Smooth muscle cell (in vitro differentiated cells): Measurements from ENCODE around the gene RUNX1. TPM values are rescaled to one million over a fixed set of nuclear protein-coding genes. Genes with fewer than 3 reads are reported as not detected.

Experiments used
- DNase-seq: peaks from one replicate; lab custom pipeline; 2025; ENCODE audit not compliant: unreplicated experiment; lab: John Stamatoyannopoulos, UW
- H2AFZ ChIP-seq: fragments of 200-600 bp; sonication (generic); 2 replicates; pipeline ENCODE4 v1.6.0; 2016; ENCODE audit warnings: antibody characterized with exemption, low read depth, mild to moderate bottlenecking
- H3F3A ChIP-seq: fragments of 200-600 bp; sonication (generic); 2 replicates; pipeline ENCODE4 v1.6.0; 2017; ENCODE audit warnings: antibody characterized with exemption, low read depth
- H3K27ac ChIP-seq: fragments of 200-600 bp; sonication (generic); 2 replicates; pipeline ENCODE4 v1.5.1; 2016; ENCODE audit warnings: low read depth, mild to moderate bottlenecking
- H3K27me3 ChIP-seq: fragments of 200-600 bp; sonication (generic); 2 replicates; pipeline ENCODE4 v1.6.1; 2016; ENCODE audit warnings: low read depth, mild to moderate bottlenecking
- H3K36me3 ChIP-seq: fragments of 200-600 bp; sonication (generic); 2 replicates; pipeline ENCODE4 v1.5.1; 2016; ENCODE audit warnings: low read depth
- H3K4me1 ChIP-seq: fragments of 200-600 bp; sonication (generic); 2 replicates; pipeline ENCODE4 v1.5.1; 2016; ENCODE audit warnings: low read depth
- H3K4me2 ChIP-seq: fragments of 200-600 bp; sonication (generic); 2 replicates; pipeline ENCODE4 v1.6.0; 2016; ENCODE audit warnings: mild to moderate bottlenecking
- H3K4me3 ChIP-seq: fragments of 200-600 bp; sonication (generic); 2 replicates; pipeline ENCODE4 v1.5.1; 2016; ENCODE audit warnings: mild to moderate bottlenecking
- H3K79me2 ChIP-seq: fragments of 200-600 bp; sonication (generic); 2 replicates; pipeline ENCODE4 v1.6.0; 2016; ENCODE audit warnings: low read depth, mild to moderate bottlenecking
- H3K9ac ChIP-seq: fragments of 200-600 bp; sonication (generic); 2 replicates; pipeline ENCODE4 v1.6.0; 2016; ENCODE audit warnings: low read depth
- H3K9me3 ChIP-seq: fragments of 200-600 bp; sonication (generic); replicated peaks from 2 replicates; pipeline ENCODE4 v1.5.1; 2016; ENCODE audit warnings: low read depth
- H4K20me1 ChIP-seq: fragments of 200-600 bp; sonication (generic); 2 replicates; pipeline ENCODE4 v1.6.0; 2016; ENCODE audit warnings: low read depth
- CTCF ChIP-seq: fragments of 200-600 bp; sonication (generic); IDR thresholded peaks from 2 replicates; pipeline ENCODE4 v1.5.1; 2017; ENCODE audit warnings: borderline replicate concordance, mild to moderate bottlenecking, antibody characterized with exemption; ENCODE audit not compliant: insufficient read depth, poor library complexity, severe bottlenecking
- WGBS: methylation state at CpG from one replicate; pipeline ENCODE4 v1.1.7; 2016; ENCODE audit warnings: low lambda C conversion rate; 5-methylcytosine and 5-hydroxymethylcytosine counted together
- polyA plus RNA-seq: library from polyadenylated mRNA; unstranded; fragments of >200 nt; fragmentation: Nextera tagmentation; extraction: Ambion mirVana; gene quantifications from 2 replicates; pipeline ENCODE4 v1.2.1, GENCODE V29; 2016
- total RNA-seq: library from RNA; depleted of rRNA; stranded (reverse); fragments of >200 nt; gene quantifications from 2 replicates; pipeline ENCODE4 v1.2.3, GENCODE V29; 2014

The RUNX1 gene
- total and polyA plus RNA-seq, 2 experiments from 2014 or later: 33.4 to 97.6 TPM

- H3K4me1 ChIP-seq: peaks cover 3% of the 10 kb centered on the region
- H3K9me3 ChIP-seq: no peaks in the 10 kb centered on the region
- peaks cover 3% of the 10 kb centered on the region for H3F3A ChIP-seq
- DNase-seq: no peak
- no peaks in the 10 kb centered on the region for H3K79me2 ChIP-seq
- H2AFZ ChIP-seq: no peak overlapping the region
- TF ChIP-seq CTCF: no peak
- H4K20me1 ChIP-seq: no peaks in the 10 kb centered on the region
- H3K4me2 ChIP-seq: no peak overlapping the region
- H3K36me3 ChIP-seq: no peaks in the 10 kb centered on the region
- H3K27me3 ChIP-seq: no peaks in the 10 kb centered on the region
- no peak overlapping the region for H3K4me3 ChIP-seq
- WGBS: 95% methylated on average over 2 of the region's 2 CpGs
- H3K27ac ChIP-seq: no peak overlapping the region
- no peak overlapping the region for H3K9ac ChIP-seq
Measured at GRCh38 chr21:35081861-35082260, 32.8 kb upstream of the RUNX1 start.

GRCh38 chr21:35079181-35079580 is 30.1 kb upstream of the RUNX1 start:
- no peak for DNase-seq
- no peak overlapping the region for H3K9ac ChIP-seq
- H3F3A ChIP-seq: peaks cover 6% of the 10 kb centered on the region
- no peak overlapping the region for H3K27ac ChIP-seq
- no peaks in the 10 kb centered on the region for H3K36me3 ChIP-seq
- no peaks in the 10 kb centered on the region for H3K79me2 ChIP-seq
- no peak overlapping the region for H2AFZ ChIP-seq
- H3K4me1 ChIP-seq: peaks cover 6% of the 10 kb centered on the region
- no peaks in the 10 kb centered on the region for H3K9me3 ChIP-seq
- H4K20me1 ChIP-seq: no peaks in the 10 kb centered on the region
- 92% methylated on average over 3 of the region's 3 CpGs for WGBS
- TF ChIP-seq CTCF: no peak
- H3K4me3 ChIP-seq: no peak overlapping the region
- no peaks in the 10 kb centered on the region for H3K27me3 ChIP-seq
- H3K4me2 ChIP-seq: no peak overlapping the region

- H3K79me2 ChIP-seq: no peaks in the 10 kb centered on the region
- H3K27ac ChIP-seq: no peak overlapping the region
- no peaks in the 10 kb centered on the region for H4K20me1 ChIP-seq
- no peak overlapping the region for H3K4me2 ChIP-seq
- no peak for DNase-seq
- peaks cover 12% of the 10 kb centered on the region for H3K4me1 ChIP-seq
- H3K9ac ChIP-seq: no peak overlapping the region
- H3K4me3 ChIP-seq: no peak overlapping the region
- H3F3A ChIP-seq: peaks cover 14% of the 10 kb centered on the region
- 92% methylated on average over 4 of the region's 4 CpGs for WGBS
- no peaks in the 10 kb centered on the region for H3K9me3 ChIP-seq
- H3K27me3 ChIP-seq: no peaks in the 10 kb centered on the region
- TF ChIP-seq CTCF: no peak
- no peak overlapping the region for H2AFZ ChIP-seq
- H3K36me3 ChIP-seq: no peaks in the 10 kb centered on the region
Measured at GRCh38 chr21:35077975-35078374, 28.9 kb upstream of the RUNX1 start.

- Histone ChIP-seq H3K4me1 (peaks cover 13% of the 10 kb centered on the region), H2AFZ (no peak overlapping the region), H3K27ac (no peak overlapping the region), H3K36me3 (no peaks in the 10 kb centered on the region), H3K27me3 (no peaks in the 10 kb centered on the region), H3F3A (peaks cover 18% of the 10 kb centered on the region), H3K9ac (no peak overlapping the region), H3K79me2 (no peaks in the 10 kb centered on the region), H3K4me3 (no peak overlapping the region), H4K20me1 (no peaks in the 10 kb centered on the region), H3K9me3 (no peaks in the 10 kb centered on the region), H3K4me2 (no peak overlapping the region)
- WGBS: 91% methylated on average over 4 of the region's 4 CpGs
- no peak for DNase-seq
- no peak for TF ChIP-seq CTCF
Measured at GRCh38 chr21:35077466-35077865, 28.4 kb upstream of the RUNX1 start.
